NT2/D1 (cell line): Measurements from ENCODE around the gene OR5I1.
"Not testable (repeated sequence)": the region's sequence is repeated elsewhere in the genome, so short reads cannot be mapped to it uniquely, and the experiment has no call there.

Source experiments
- DNase-seq: peaks from one replicate; pipeline ENCODE4 v3.0.0-alpha.2; 2011; ENCODE audit warnings: low read depth, low spot score
- H3K27me3 ChIP-seq: 2 replicates; pipeline ENCODE4 v1.6.0; 2011; ENCODE audit warnings: mild to moderate bottlenecking; ENCODE audit not compliant: insufficient read length, insufficient read depth
- H3K36me3 ChIP-seq: 2 replicates; pipeline ENCODE4 v1.6.1; 2011; ENCODE audit warnings: mild to moderate bottlenecking, low read length, mixed read lengths; ENCODE audit not compliant: insufficient read depth, insufficient read length
- H3K4me1 ChIP-seq: 2 replicates; pipeline ENCODE4 v1.5.1; 2011; ENCODE audit not compliant: insufficient read depth, insufficient read length
- H3K4me3 ChIP-seq: 2 replicates; pipeline ENCODE4 v1.5.1; 2011; ENCODE audit warnings: low read depth; ENCODE audit not compliant: insufficient read length
- H3K9ac ChIP-seq: 2 replicates; pipeline ENCODE4 v1.6.0; 2011; ENCODE audit warnings: low read depth; ENCODE audit not compliant: insufficient read length
- H3K9me3 ChIP-seq: 2 replicates; pipeline ENCODE4 v1.5.1; 2011; ENCODE audit warnings: mild to moderate bottlenecking, low read length; ENCODE audit not compliant: insufficient read depth
- SUZ12 ChIP-seq: IDR thresholded peaks from 2 replicates; pipeline ENCODE4 v1.6.1; 2011; ENCODE audit not compliant: insufficient read length, insufficient read depth; ENCODE audit errors: extremely low read depth
- YY1 ChIP-seq: IDR thresholded peaks from 2 replicates; pipeline ENCODE4 v1.6.1; 2011; ENCODE audit not compliant: insufficient read length, insufficient read depth
- ZNF274 ChIP-seq: IDR thresholded peaks from 2 replicates; pipeline ENCODE4 v1.6.1; 2011; ENCODE audit warnings: mild to moderate bottlenecking, low read depth, low read length

The OR5I1 gene

DNA sequence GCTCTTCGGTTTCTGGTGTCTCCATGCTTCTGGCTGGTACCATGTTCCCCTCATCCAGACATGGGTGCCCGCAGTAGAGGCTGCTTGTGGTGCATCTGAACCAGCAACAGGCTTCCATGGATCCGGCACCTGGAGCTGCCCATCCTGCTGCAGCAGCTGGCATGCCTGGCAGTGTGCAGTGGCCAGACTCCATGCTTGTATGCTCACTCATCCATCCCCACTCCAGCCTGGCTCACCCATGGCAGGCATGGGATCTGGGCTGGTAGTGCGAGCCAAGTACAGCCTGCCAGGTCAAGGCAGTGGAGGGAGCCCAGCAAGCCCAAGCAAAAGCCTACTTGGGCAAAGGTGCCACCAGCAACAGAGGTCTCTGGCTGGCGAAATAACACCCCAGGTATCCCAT, 15.7 kb downstream of the OR5I1 start:
- Histone ChIP-seq H3K27me3 (no peaks in the 10 kb centered on the region), H3K9ac (no peak overlapping the region), H3K4me3 (no peak overlapping the region), H3K36me3 (no peaks in the 10 kb centered on the region), H3K4me1 (no peaks in the 10 kb centered on the region), H3K9me3 (0 out of 2 replicates have a peak, but pooled peaks cover 5% of the 10 kb centered on the region)
- TF ChIP-seq SUZ12 (no peak), ZNF274 (no peak), YY1 (no peak)
- no peak for DNase-seq

- TF ChIP-seq YY1 (no peak), ZNF274 (no peak), SUZ12 (no peak)
- no peak for DNase-seq
- H3K27me3 ChIP-seq: no peaks in the 10 kb centered on the region
- H3K9ac ChIP-seq: no peak within 1 kb of the TSS
- no peaks in the 10 kb centered on the region for H3K36me3 ChIP-seq
- no peak within 1 kb of the TSS for H3K4me3 ChIP-seq
- no peaks in the 10 kb centered on the region for H3K4me1 ChIP-seq
- H3K9me3 ChIP-seq: no peaks in the 10 kb centered on the region
Measured at GRCh38 chr11:55914482-55914881, 21.7 kb downstream of the OR5I1 start, which contains the start of gene OR5W2. Gene OR5W2, minus strand, starts transcription at chr11:55914582. Its CDS starts 0 bp downstream, at chr11:55914582.

- H3K27me3 ChIP-seq: no peaks in the 10 kb centered on the region
Measured at GRCh38 chr11:55902308-55902707, 33.9 kb downstream of the OR5I1 start.

DNA sequence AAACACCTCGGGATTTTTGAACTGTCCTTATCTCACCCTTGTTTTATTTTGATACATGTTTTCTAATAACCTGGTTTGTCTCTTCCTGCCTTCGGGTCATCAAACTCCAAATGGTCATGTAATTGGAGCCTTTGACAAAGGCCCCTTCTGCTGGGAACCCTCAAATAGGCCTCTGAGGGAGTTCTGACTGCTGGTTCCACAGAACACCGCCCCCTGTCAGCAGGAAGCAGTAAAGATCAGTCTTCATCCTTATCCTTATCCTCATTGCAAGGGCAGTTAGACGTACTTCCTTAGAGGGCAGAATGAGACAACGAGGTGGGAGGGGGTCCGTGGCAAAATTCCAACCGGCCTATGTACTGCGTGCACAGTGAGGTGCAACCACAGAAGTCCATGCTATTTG, 41.0 kb downstream of the OR5I1 start:
- DNase-seq: peak; percentile 36
- TF ChIP-seq SUZ12 (no peak), YY1 (no peak), ZNF274 (no peak)
- no peaks in the 10 kb centered on the region for H3K9me3 ChIP-seq
- no peak overlapping the region for H3K9ac ChIP-seq
- H3K4me1 ChIP-seq: no peaks in the 10 kb centered on the region
- H3K36me3 ChIP-seq: no peaks in the 10 kb centered on the region
- no peaks in the 10 kb centered on the region for H3K27me3 ChIP-seq
- H3K4me3 ChIP-seq: no peak overlapping the region

More at GRCh38 chr11:55902308-55902707, 33.9 kb downstream of the OR5I1 start:
- H3K36me3 ChIP-seq: no peaks in the 10 kb centered on the region
- H3K9me3 ChIP-seq: no peaks in the 10 kb centered on the region
- no peak overlapping the region for H3K4me3 ChIP-seq
- H3K4me1 ChIP-seq: no peaks in the 10 kb centered on the region
- no peak for DNase-seq
- no peak overlapping the region for H3K9ac ChIP-seq
- no peak for TF ChIP-seq SUZ12
- no peak for TF ChIP-seq YY1
- TF ChIP-seq ZNF274: no peak

GRCh38 chr11:55885481-55885880, 50.7 kb downstream of the OR5I1 start:
- H3K9me3 ChIP-seq, H3K9ac ChIP-seq, H3K4me3 ChIP-seq, DNase-seq, H3K27me3 ChIP-seq, H3K4me1 ChIP-seq, H3K36me3 ChIP-seq: not testable (repeated sequence)
